SK-MEL-5 (cell line): ENCODE measurements around the gene EXOC3L4. TPM values are rescaled to one million over a fixed set of nuclear protein-coding genes. Genes with fewer than 3 reads are reported as not detected.
A peak's percentile ranks its signal among the peaks of the same experiment; 100 is the strongest.
"Not testable (repeated sequence)": the region's sequence is repeated elsewhere in the genome, so short reads cannot be mapped to it uniquely, and the experiment has no call there.

Experiments used
- DNase-seq: peaks from one replicate; pipeline ENCODE4 v3.0.0-alpha.2; 2016; ENCODE audit warnings: low read depth, low spot score
- in situ Hi-C: cut with HindIII; loops from 2 replicates; pipeline ENCODE4 v1.10.0; 2016; ENCODE audit warnings: low sequenced_read_pairs, high pct_unique_total_duplicates, low pct_unique_long_range_greater_than_20kb
- polyA plus RNA-seq, 2 experiments: library from polyadenylated mRNA; depleted of rRNA; stranded (reverse); fragments of >200 nt; gene quantifications; 2 replicates each; pipeline ENCODE4 v1.2.3, GENCODE V29; 2015
- total RNA-seq: library from RNA; depleted of rRNA; stranded (reverse); fragments of >200 nt; shearing (Covaris generic); gene quantifications from 2 replicates; pipeline ENCODE4 v1.2.3, GENCODE V29; 2014; rRNA removed

The EXOC3L4 gene
- not detected in 2 replicates for total RNA-seq
- not detected in 2 replicates for polyA plus RNA-seq (2015; cell fraction: cytosol; rRNA removed)
- not detected in 2 replicates for polyA plus RNA-seq (2015; cell fraction: nucleus; rRNA removed)

DNA sequence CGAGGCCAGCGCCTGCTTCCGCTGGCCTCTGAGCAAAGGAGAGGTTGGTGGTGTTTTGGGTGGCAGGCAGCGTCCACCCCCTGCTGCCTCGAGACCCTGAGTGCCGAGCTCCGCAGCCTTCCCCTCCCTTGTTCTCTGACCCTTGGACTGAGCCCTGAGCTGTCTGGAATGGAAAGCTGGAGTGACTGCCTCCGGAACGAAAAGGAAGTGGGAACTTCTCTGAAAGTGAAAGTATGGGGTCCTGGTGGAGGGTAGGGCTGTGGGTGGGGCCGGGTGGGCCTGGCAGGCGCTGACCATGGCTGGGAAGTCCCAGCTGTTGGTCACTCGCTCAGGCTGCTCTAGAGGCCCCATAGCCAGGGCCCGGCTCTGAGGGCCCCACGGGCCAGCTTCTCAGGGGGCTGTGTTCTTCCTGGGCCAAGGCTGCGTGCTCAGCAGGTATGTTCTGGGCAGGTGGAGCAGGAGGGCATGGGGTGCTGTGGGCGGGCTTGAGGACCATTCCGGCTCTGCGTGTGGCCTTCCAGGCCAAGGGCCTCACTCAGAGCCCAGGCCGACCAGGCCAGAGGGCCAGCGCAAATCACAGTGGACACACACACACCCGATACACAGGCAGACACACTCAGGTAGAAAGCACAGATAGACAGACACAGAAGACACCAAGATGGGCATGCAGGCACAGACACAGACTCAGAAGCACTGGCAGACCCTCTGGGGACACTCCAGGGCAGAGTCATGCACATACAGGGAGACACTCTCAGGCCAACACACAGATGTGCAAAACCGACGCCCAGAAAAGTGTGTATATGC is at the start of gene EXOC3L4:
Gene EXOC3L4 (plus strand): TSS at position 320 of the 804 bp plus-strand sequence. CDS start 5,495 bp downstream, outside the sequence.
- no peak for DNase-seq
- in situ Hi-C loops: no loop called here

DNA sequence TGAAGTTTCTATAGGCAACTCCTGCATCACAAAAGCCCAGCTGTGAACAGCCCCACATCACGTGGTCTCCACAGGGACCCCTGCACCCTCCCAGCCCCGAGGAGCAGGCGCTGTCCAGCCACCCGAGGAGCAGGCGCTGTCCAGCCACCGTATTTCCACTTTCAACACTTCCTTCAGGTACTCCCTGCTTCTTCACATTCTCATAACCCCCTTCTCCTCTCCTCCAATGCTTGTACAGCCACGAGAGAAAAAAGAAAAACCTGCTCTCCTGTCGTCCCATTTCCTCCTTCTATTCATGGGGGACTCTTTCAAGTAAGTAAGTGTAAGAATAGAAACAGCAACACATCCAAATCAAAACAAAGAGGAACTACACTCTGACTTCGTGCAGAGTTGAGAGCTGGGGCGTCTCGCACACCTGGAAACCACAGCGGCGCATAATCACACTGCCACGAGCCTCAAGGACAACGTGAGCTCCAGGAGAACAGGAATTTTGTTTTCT is 49.1 kb upstream of the EXOC3L4 start:
- DNase-seq: no peak
- in situ Hi-C loops: no loop called here

DNA sequence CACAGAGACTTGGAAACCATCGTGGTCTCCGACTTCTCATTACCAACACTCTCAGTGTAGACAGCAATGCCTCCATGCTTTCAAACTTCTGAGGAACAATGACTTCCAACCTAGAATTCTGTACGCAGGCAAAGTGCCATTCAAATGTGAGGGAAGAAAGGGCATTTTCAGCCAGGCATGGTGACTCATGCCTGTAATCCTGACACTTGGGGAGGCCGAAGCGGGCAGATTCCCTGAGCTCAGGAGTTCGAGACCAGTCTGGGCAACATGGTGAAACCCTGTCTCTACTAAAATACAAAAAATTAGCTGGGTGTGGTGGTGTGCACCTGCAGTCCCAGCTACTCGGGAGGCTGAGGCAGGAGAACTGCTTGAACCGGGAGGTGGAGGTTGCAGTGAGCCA is 47.1 kb upstream of the EXOC3L4 start:
- in situ Hi-C loops, DNase-seq: not testable (repeated sequence)

DNA sequence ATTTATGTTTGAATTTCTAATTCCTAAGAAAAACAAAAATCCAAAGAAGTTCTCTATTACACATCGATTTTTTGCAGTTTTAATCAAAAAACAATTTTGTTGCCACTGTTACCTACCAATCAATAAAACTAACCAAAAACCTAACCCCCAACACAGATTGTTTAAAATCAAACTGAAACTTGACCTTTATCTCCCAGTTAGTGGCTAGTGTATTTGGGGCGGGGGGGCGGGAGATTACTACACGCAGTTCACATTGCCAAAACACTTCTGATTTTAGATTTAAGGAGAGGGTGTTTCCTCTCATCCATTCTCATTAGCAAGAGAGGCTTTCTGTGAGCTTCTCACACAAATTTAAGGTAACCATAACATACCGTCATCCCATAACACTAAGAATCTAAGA is 43.6 kb upstream of the EXOC3L4 start:
- in situ Hi-C loops: no loop called here
- no peak for DNase-seq

DNA sequence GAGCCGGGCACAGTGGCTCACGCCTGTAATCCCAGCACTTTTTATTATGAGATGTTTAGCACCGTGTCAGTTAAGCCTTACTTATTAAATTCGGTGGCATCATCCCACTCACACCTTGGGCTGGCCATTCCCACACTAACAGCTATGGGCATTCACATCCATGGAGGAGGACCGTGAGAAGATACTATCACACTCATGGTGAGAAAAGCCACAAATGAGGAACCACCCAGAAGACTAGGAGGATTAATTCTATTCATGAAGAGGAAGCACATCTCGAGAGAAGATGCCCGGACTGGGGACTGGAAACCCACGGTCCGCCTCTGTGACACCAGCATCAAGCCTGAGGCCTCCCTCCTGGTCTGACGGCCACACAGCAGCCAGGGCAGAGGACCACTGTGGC is 42.1 kb upstream of the EXOC3L4 start:
- in situ Hi-C loops: no loop called here
- DNase-seq: no peak

DNA sequence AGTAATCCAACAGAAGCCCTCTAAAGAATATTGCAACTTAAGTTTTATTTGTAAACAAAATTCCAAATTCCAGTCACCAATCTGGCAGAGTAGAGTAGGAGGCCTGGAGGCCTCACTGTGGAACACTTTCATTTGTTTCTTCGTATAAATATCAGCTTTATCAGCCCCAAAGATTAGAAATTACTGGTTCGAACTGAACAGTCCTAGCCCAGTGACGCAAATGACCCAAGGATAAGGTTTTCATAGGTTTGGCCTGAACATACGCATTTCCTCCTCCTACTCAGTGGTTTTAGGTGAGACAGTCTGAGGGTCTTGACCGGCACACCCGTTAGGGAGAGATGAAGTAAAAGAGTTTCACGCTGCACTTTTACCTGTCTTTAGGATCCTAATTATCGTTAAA is 38.8 kb upstream of the EXOC3L4 start:
- in situ Hi-C loops: no loop called here

DNA sequence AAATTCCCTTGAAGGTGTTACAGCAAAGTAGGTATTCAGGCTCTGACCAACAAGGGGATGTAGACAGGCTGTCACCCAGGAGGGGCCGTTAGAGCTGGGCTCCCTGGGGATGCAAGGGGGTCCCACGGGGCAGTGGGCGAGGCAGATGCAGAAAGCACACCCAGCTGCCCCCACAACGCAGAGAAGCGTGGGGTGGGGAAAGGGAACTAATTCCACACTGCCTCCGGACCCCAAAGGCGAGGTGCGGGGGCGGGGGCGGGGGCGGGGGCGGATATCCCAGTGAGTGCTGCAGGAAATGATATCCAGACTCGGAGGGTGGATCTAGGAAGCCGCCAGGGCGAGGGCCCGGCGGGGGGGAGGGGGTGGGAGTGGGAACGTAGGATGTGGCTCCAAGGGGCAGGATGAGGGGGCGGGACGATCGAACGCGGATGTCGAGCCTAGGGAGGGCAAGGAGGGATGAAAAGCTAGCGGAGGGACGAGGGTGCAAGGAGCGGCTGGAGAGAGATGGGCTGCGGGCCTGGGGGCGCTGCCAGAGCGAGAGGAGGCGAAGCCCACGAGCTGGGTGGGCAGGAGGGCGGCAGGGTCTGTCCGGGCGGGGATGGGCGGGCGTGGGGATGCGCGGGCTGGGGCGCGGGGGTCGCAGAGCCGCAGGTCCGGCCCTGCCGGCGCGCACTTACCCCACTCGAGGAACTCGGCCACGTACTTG is 38.0 kb upstream of the EXOC3L4 start:
- peak; percentile 71 for DNase-seq
- in situ Hi-C loops: no loop called here

More for the DNA sequence above, 38.8 kb upstream of the EXOC3L4 start:
- DNase-seq: no peak

DNA sequence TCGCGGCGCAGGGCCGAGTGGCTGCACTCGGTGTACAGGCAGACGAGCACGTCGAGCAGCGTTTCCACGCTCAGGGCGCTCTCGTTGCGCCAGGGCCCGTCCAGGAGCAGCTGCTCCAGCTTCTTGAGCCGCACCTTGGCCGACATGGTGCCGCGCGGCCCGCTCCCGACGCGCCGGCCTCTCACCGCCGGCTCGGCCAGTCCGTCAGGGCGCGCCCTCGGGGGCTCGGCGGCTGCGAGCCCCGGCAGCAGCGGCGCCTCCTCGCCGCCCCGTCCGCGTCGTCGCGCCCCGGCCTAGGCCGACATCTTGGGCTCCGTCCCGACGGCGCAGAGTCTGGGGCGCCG is 37.5 kb upstream of the EXOC3L4 start:
- in situ Hi-C loops: no loop called here
- no peak for DNase-seq

DNA sequence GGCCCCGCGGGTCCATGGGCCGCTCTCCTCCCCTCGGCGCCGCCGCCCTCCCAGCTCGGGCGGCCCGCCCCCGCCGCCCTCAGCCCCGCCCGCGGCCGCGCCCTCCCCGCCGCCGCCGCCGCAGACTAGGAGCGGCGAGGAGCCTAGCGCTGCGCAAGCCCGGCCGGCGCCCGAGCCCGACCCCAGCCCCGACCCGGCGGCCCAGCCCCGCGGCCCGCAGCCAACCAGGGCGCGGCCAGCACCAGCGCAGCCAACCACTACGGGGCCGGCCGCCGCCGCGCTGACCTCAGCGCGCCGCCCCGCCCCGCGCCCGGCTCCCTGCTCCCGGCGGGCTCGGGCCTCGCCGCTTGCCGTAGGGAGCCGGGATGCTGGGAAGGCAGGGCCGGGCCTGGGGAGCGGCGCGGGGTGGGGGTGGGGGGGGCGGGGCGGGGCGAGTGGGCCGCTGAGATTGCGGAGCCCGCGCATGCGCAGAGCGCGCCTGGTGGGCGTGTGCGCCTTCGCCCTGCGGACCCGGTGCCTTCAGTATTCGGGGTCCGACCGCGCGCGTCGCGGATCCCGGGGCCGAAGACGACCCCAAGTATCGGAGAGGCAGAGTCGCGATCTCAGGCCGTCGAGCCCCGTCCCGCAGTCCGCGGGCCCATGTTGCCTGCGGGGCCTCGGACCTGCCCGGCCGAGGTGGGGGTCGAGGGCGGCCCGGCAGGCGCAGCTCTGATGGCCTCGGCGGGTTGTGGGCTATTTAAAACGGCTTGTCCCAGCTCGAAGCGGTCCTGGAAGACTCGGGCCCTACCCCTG is 37.0 kb upstream of the EXOC3L4 start, which contains the start of gene CDC42BPB:
Gene CDC42BPB (minus strand): TSS at position 178 of the 792 bp plus-strand sequence. CDS start 376 bp downstream, outside the sequence.
- DNase-seq: peak; percentile 91
- in situ Hi-C loops: no loop called here

DNA sequence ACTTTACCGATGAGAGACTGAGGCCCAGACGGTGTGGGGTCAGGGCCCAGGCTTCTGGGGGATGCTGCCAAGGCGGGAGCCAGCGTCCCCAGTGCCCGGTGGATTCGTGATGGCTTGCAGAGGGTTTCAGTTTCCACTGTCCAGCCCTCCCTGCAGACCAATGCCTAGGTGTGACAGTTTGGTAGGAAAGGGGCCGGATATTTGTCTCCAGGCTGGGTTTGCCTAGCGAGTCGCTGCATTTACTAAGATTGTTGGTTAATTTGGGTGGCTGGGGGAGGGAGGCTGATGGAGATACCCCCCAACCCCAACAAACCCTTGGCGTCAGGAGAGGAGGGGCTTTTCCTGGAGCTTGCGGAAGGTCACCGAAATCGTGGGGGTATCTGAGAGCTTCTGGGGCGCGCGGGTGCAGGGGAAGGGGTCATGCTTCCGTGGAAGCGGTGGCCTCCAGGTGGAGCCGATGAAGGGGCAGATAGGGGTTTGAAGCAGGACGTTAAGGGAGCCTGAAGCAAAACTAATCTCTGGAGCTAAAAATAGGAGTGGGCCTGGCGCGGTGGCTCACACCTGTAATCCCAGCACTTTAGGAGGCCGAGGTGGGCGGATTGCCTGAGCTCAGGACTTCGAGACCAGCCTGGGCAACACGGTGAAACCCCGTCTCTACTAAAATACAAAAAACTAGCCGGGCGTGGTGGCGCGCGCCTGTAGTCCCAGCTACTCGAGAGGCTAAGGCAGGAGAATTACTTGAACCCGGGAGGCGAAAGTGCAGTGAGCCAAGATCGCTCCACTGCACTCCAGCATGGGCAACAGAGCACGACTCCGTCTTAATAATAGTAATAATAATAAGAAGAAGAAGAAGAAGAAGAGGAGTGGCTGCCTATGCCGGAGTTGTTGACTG is 36.1 kb upstream of the EXOC3L4 start:
- in situ Hi-C loops: no loop called here
- DNase-seq: no peak

DNA sequence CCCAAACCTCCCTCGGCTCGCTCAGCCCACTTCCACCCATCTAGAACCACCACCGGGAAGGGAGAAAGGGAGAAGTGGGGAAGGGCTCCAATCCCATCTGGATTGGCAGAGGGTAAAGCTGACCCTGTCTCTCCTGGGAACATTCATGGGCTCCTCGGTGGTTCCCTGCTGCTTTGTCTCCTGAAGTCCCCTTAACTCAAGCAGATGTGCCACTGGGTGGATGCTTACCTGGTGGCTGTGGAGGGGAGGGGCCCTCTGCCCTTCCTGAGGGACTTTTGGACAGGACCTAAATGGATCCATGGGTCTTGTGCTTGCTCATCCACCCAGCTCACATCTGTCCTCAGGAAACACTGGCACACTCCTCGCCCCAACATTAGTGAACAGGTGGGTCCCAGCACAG is 35.0 kb upstream of the EXOC3L4 start:
- DNase-seq: no peak
- in situ Hi-C loops: no loop called here

DNA sequence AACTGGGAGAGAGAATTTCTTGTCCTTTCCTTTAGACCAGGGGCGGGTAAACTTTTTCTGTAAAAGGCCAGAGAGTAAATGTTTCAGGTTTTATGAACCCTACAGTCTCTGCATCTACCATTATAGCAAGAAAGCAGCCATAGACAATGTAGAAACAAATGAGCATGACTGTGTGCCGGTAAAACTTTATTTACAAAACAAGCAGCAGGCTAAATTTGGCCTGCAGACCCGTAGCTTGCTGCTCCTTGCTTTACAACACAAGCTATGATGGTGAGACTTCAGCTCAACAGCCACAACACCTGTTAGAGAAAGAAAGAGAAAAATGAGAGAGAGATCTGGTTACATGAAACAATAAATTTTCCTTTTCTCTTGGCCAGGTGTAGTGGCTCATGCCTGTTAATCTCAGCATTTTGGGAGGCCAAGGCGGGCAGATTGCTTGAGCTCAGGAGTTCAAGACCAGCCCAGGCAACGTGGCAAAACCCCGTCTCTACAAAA is 33.0 kb upstream of the EXOC3L4 start:
- in situ Hi-C loops: no loop called here
- no peak for DNase-seq

DNA sequence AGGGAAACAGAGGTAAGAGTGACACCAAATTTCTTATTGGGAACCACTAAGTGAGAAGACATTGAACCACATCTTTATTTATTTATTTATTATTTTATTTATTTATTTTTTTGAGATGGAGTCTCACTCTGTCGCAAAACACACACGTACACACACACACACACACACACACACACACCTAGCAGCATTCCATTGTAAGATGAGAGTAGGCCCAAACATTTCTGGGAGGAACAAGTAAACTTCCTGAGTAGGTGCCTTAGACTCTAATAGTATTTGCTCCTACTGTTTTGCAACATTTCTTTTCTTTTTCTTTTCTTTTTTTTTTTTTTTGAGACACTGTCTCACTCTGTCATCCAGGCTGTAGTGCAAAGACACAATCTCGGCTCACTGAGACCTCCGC is 30.1 kb upstream of the EXOC3L4 start:
- in situ Hi-C loops: no loop called here

DNA sequence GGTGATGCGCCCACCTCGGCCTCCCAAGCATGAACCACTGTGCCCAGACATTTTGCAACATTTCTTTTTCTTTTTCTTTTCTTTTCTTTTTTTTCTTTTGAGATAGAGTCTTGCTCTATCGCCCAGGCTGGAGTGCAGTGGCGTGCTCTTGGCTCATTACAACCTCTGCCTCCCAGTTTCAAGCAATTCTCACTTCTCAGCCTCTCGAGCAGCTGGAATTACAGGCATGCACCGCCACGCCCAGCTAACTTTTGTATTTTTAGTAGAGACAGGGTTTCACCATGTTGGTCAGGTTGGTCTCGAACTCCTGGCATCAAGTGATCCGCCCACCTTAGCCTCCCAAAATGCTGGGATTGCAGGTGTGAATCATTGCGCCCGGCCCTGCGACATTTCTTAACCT is 29.5 kb upstream of the EXOC3L4 start:
- no peak for DNase-seq
- in situ Hi-C loops: no loop called here

More for the DNA sequence above, 30.1 kb upstream of the EXOC3L4 start:
- DNase-seq: no peak

DNA sequence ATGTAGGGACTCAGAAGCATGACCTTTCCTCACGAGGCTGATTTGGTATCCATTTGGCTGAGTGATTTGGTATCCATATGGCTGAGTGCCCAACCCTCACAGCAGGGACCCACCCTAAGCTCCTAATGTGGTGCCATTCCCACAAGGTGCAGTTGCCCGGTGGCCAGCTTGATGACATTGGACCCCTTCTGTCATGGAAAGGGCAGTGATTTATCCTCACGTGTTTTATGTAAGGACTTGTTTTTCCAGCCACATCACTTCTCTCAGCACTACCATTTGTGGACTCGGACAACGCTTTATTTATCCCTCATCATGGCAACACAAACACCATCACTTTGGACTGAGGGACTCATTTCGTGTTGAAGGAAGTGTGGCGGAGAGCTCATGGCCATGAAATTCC is 28.7 kb upstream of the EXOC3L4 start:
- in situ Hi-C loops: no loop called here
- DNase-seq: no peak

DNA sequence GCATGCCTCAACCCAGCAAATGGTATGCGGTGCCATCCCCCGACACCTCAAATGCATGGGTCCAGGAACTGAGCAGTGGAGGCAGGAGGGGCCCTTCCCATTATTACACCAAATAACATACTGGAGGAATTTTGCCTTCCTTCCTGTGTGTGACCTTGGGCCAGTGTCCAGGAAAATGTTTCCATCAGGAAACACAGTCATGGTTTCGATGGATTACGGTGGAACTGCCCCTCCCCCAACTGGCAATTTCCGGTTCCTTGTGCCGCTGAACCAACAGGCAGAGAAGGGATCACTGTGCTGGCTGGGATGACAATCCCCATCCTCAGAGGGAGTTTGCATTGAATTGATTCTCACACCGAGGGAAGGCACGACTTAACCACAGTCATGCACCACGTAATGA is 28.1 kb upstream of the EXOC3L4 start:
- DNase-seq: no peak
- in situ Hi-C loops: no loop called here
